ENCODE results near the gene MAGEB3. TPM values are rescaled to one million over a fixed set of nuclear protein-coding genes. Genes with fewer than 3 reads are reported as not detected.
A peak's percentile ranks its signal among the peaks of the same experiment; 100 is the strongest.

MAGEB3 gene
- total RNA-seq, 1 experiment from 2014 or later: not detected

DNA sequence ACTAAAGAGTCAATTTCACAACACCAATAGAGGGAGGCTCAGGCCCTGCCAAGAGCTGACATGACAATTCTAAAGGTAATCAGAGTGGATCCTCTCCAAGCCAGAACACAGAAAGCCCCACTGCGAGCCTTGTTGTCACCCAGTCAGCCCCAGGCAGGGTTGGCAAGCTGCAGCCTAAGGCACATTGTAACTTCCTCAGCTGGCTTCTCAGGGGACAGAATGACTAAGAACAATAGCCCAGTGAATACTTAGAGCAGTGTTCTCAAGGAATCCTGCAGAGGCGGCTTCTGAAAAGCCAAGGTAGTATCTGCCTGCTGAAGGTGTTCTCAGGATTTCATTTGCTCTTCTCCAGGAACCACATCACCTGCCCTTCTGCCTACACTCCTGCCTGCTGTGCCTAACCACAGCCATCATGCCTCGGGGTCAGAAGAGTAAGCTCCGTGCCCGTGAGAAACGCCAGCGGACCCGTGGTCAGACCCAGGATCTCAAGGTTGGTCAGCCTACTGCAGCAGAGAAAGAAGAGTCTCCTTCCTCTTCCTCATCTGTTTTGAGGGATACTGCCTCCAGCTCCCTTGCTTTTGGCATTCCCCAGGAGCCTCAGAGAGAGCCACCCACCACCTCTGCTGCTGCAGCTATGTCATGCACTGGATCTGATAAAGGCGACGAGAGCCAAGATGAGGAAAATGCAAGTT is 11.4 kb downstream of the MAGEB3 start, which contains the start of gene MAGEB4:
Gene MAGEB4, plus strand, starts transcription at position 277 of the 692 bp plus-strand sequence. Its CDS starts 136 bp downstream, at position 413.
- TF ChIP-seq CEBPB (IDR thresholded peaks at IDR 0.05; ENCODE audit: low read depth): no peak
- no peak within 1 kb of the TSS for H3K9ac ChIP-seq (ENCODE audit: low read length)
- no peak for DNase-seq (ENCODE audit: low read depth, low spot score)
- H3K79me2 ChIP-seq (ENCODE audit: insufficient read depth, low read length): no peaks in the 10 kb centered on the region
- H3K36me3 ChIP-seq (ENCODE audit: control insufficient read depth in 1 of 2, insufficient read depth in 2 of 2, low read length in 2 of 2): no peaks in the 10 kb centered on the region
- ChIA-PET POLR2A (no interaction called here), CTCF (no interaction called here), RAD21 (ENCODE audit: low non-redundant PET in 1 of 2, low total read pairs in 2 of 2, uncharacterized antibody in 2 of 2, unreplicated experiment in 2 of 2) (no interaction called here)
- intact Hi-C loops (cut with micrococcal nuclease): no loop called here
- no peak within 1 kb of the TSS for H3K27ac ChIP-seq (ENCODE audit: low read depth, low read length)
- H3K4me2 ChIP-seq (ENCODE audit: low read length): no peak within 1 kb of the TSS
- ATAC-seq: no peak
- H3K4me3 ChIP-seq (replicated peaks in 1 of 2; ENCODE audit: low read depth in 1 of 2, low read length in 2 of 2): no peak within 1 kb of the TSS
- no peaks in the 10 kb centered on the region for H4K20me1 ChIP-seq (ENCODE audit: insufficient read depth)
- H3K27me3 ChIP-seq (ENCODE audit: insufficient read depth, low read length): no peaks in the 10 kb centered on the region
- H2AFZ ChIP-seq (ENCODE audit: low read depth, low read length, poor library complexity, severe bottlenecking): no peak within 1 kb of the TSS
- no peaks in the 10 kb centered on the region for H3K9me2 ChIP-seq (ENCODE audit: insufficient read depth)
- no peaks in the 10 kb centered on the region for H3K4me1 ChIP-seq (ENCODE audit: control insufficient read depth in 1 of 2, insufficient read depth in 2 of 2, low read length in 2 of 2)
- H3K9me3 ChIP-seq (ENCODE audit: control insufficient read depth in 1 of 2, insufficient read depth in 1 of 2, low read depth in 1 of 2, low read length in 2 of 2): no peaks in the 10 kb centered on the region
- no TSS peak for BruUV-seq (replicated peaks)

DNA sequence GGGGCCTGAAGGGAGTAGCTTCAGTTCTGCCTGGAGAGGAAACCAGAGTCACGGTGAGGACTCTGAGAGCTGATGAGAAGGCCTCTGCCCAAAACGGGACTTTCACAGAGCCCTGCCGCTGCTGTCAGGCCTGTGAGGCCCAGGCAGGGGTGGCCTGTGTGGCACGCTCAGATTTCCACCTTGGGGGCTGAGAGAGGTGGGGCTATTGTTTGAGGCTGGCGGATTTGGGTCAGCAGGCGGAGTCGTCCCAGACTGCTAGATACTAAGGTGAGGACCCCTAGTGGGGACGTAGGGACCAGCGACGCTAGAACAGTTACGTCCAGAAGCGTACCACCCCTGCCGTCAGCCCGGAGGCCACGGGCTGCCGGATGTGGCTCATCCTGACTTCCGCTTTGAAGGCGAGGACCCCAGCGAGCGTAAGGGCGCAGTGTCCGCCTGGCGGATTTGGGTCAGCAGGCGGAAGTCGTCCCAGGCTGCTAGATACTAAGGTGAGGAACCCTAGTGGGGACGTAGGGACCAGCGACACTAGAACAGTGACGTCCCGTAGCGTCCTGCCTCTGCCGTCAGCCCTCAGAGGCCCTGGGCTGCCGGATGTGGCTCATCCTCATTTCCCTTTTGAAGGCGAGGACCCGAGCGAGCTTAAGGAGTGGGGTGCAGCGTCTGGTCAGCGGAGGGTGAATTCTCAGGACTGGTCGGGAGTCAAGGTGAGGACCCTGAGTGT is 16.5 kb downstream of the MAGEB3 start, which contains the start of gene MAGEB1:
Gene MAGEB1, plus strand, starts transcription at position 378 of the 721 bp plus-strand sequence. CDS start 3,348 bp downstream, outside the sequence.
- no peaks in the 10 kb centered on the region for H4K20me1 ChIP-seq (ENCODE audit: insufficient read depth)
- H3K9me2 ChIP-seq (ENCODE audit: insufficient read depth): no peaks in the 10 kb centered on the region
- no peak within 1 kb of the TSS for H3K4me3 ChIP-seq (replicated peaks in 1 of 2; ENCODE audit: low read depth in 1 of 2, low read length in 2 of 2)
- DNase-seq (ENCODE audit: low read depth, low spot score): peak; percentile 4
- H3K4me2 ChIP-seq (ENCODE audit: low read length): no peak within 1 kb of the TSS
- TF ChIP-seq RAD21 (IDR thresholded peaks at IDR 0.05; ENCODE audit: low read depth): no peak
- TF ChIP-seq, protein P1, sequence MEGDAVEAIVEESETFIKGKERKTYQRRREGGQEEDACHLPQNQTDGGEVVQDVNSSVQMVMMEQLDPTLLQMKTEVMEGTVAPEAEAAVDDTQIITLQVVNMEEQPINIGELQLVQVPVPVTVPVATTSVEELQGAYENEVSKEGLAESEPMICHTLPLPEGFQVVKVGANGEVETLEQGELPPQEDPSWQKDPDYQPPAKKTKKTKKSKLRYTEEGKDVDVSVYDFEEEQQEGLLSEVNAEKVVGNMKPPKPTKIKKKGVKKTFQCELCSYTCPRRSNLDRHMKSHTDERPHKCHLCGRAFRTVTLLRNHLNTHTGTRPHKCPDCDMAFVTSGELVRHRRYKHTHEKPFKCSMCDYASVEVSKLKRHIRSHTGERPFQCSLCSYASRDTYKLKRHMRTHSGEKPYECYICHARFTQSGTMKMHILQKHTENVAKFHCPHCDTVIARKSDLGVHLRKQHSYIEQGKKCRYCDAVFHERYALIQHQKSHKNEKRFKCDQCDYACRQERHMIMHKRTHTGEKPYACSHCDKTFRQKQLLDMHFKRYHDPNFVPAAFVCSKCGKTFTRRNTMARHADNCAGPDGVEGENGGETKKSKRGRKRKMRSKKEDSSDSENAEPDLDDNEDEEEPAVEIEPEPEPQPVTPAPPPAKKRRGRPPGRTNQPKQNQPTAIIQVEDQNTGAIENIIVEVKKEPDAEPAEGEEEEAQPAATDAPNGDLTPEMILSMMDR (IDR thresholded peaks at IDR 0.05 in 2 of 3, conservative IDR thresholded peaks at IDR 0.05 in 1 of 3; ENCODE audit: borderline replicate concordance in 1 of 3, insufficient read depth in 1 of 3, low read depth in 2 of 3, low read length in 2 of 3): peak in 2 of 3 experiments; percentile 5 to 22; a peak in 2 of 6 replicates
- intact Hi-C loops (cut with micrococcal nuclease): no loop called here
- peak; percentile 86 for ATAC-seq
- H2AFZ ChIP-seq (ENCODE audit: low read depth, low read length, poor library complexity, severe bottlenecking): no peak within 1 kb of the TSS
- RAD21 ChIA-PET (ENCODE audit: low non-redundant PET in 1 of 2, low total read pairs in 2 of 2, uncharacterized antibody in 2 of 2, unreplicated experiment in 2 of 2): no interaction called here
- H3K79me2 ChIP-seq (ENCODE audit: insufficient read depth, low read length): no peaks in the 10 kb centered on the region
- CTCF ChIA-PET: no interaction called here
- POLR2A ChIA-PET: no interaction called here
- no peak within 1 kb of the TSS for H3K9ac ChIP-seq (ENCODE audit: low read length)
- no peaks in the 10 kb centered on the region for H3K36me3 ChIP-seq (ENCODE audit: control insufficient read depth in 1 of 2, insufficient read depth in 2 of 2, low read length in 2 of 2)
- H3K27me3 ChIP-seq (ENCODE audit: insufficient read depth, low read length): no peaks in the 10 kb centered on the region
- BruUV-seq (replicated peaks): no TSS peak
- no peaks in the 10 kb centered on the region for H3K4me1 ChIP-seq (ENCODE audit: control insufficient read depth in 1 of 2, insufficient read depth in 2 of 2, low read length in 2 of 2)
- no peaks in the 10 kb centered on the region for H3K9me3 ChIP-seq (ENCODE audit: control insufficient read depth in 1 of 2, insufficient read depth in 1 of 2, low read depth in 1 of 2, low read length in 2 of 2)
- H3K27ac ChIP-seq (ENCODE audit: low read depth, low read length): no peak within 1 kb of the TSS
